ACHN (cell line): ENCODE data around the gene EFNB2.

ENCODE experiments used
- DNase-seq: peaks from one replicate; pipeline ENCODE4 v3.0.0-alpha.2; 2015
- in situ Hi-C: cut with HindIII; loops from 2 replicates; pipeline ENCODE4 v1.10.0; 2017; ENCODE audit warnings: low sequenced_read_pairs, low pct_ligation_motif_present, low pct_unique_long_range_greater_than_20kb

Gene EFNB2

DNA sequence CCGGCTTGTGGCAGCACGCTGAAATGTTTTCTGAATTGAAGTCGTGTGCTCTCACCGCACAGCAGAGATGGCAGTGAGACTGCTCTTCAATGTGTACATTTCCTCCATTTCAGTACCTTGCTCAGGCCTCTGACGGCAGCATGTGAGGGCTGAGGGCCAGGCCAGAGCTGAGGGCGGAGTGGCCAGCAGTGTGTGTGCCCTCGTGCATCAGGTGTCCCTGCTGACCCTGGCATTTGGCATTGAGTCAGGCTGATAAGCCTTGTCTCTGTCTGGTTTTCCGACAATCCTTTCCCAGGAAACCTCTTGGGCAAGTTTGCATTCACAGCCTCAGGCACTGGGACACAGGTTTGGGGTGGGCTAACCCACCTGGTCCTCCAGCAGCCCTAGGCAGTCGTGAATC, 62.3 kb downstream of the EFNB2 start:
- DNase-seq = no peak

DNA sequence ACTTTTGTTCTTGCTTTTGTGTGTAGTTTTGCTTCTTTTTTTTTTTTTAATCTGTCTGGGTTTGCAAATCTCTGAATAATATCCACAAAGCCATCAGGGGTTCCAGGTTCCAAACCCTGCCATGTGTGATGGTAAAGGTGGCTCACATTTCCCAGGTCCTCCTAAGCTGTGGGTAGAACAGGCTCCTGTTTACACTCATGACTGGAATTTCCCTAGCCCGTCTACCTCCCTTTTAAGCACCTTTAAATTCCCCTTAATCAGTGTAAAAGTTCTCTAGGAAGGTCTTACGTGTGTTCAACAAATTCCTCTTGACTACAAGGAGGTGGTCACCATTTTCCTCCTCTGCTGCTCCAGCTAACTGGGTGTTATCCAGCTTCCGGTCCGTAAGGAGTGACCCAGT, 62.8 kb downstream of the EFNB2 start:
- DNase-seq = no peak
- in situ Hi-C loops = no loop called here

More for the DNA sequence above, 62.3 kb downstream of the EFNB2 start:
- in situ Hi-C loops = no loop called here

DNA sequence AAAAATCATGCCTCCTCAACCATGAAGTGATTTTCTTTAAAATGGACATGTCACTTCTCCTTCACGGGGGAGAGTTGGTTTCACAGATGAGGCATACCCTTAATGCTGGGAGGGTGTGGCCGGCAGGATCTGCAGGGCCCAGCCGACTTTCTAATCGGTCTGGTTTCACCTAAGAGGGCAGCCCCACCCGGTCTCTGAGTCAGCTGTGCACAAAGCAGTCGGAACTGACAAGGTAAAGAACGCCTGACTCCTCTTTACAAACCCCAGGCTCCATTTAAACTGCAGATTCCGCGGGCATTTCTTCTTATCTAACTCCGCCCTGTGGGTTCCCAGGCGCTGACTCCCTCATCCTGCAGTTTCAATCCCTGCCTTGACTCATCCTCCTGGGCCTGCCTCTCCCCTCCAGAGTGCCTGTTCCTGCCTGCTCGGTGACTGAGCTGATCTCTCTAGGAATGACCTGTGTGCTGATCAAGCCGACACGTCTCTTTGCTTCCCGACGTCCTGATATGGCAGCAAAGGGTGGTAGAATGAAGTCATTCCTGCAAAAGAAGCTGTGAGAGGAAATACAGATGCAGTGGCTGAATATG, 63.4 kb downstream of the EFNB2 start:
- in situ Hi-C loops = no loop called here
- DNase-seq = peak; percentile 83

- DNase-seq = no peak
- in situ Hi-C loops = no loop called here
Measured at GRCh38 chr13:106470576-106470975, 64.9 kb downstream of the EFNB2 start.

GRCh38 chr13:106468744-106469590, 66.5 kb downstream of the EFNB2 start:
- in situ Hi-C loops = no loop called here
- no peak for DNase-seq

GRCh38 chr13:106468207-106468606, 67.3 kb downstream of the EFNB2 start:
- no peak for DNase-seq
- in situ Hi-C loops = no loop called here

DNA sequence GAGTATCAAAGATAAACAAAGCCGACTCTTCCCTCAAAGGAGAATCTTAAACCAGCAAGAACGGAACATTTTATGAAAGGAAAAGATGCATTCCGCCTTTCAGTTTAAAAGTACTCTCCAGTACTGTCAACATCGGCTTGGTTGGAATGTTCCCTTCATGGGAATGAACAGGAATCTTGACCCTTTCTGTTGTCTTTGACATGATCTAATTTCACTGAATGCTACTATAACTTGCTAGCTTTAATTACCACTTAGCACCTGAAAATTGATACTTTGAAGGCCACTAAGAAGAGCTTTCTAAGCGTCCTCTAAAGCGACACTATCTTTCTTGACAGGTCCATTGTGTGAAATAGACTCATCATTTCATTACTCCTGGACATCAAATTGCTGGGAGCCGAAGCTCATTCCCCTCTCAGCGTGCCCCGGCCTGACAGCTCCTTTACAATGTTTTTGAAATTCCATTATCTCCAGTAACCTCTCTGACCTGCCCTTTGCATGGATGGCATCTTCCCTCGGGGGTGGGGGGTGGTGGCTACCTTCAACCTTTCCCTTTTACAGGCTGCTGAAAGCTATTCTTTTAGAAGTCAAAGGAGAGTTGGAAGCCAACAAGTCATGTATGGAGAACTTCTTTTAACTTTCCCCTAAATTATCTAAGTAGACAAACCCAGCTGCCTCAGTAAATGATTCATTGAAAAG, 67.9 kb downstream of the EFNB2 start:
- DNase-seq = no peak
- in situ Hi-C loops = no loop called here

- in situ Hi-C loops = no loop called here
- no peak for DNase-seq
Measured at GRCh38 chr13:106466691-106467426, 68.6 kb downstream of the EFNB2 start.

GRCh38 chr13:106464076-106464475, 71.4 kb downstream of the EFNB2 start:
- in situ Hi-C loops = no loop called here
- no peak for DNase-seq

- in situ Hi-C loops = no loop called here
- DNase-seq = no peak
Measured at GRCh38 chr13:106462710-106463109, 72.8 kb downstream of the EFNB2 start.

DNA sequence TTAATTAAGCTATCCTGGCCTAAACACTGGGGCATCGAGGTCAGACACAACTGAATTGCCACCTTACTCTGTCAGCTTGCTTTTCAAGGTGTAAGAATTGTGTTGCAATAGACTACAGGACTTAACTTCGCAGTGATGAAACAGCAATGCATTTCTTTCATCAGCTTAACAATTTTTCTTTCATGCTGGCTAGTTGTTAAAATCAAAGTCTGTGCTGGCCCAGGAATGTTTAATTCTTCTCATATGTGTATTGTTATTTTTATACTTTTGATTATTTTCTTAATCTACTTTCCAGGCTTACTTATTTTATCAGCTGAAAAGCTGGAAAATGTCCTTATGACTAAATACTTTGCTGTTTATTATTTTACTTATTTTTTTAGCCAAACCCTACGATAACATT, 79.7 kb downstream of the EFNB2 start:
- in situ Hi-C loops = no loop called here
- DNase-seq = no peak

- DNase-seq = no peak
- in situ Hi-C loops = no loop called here
Measured at GRCh38 chr13:106455190-106455589, 80.3 kb downstream of the EFNB2 start.

- DNase-seq = no peak
- in situ Hi-C loops = no loop called here
Measured at GRCh38 chr13:106453101-106453500, 82.4 kb downstream of the EFNB2 start.

- in situ Hi-C loops = no loop called here
Measured at GRCh38 chr13:106450991-106451390, 84.5 kb downstream of the EFNB2 start.

GRCh38 chr13:106449096-106449495, 86.4 kb downstream of the EFNB2 start:
- in situ Hi-C loops = no loop called here
- DNase-seq = no peak

More at GRCh38 chr13:106450991-106451390, 84.5 kb downstream of the EFNB2 start:
- DNase-seq = no peak

GRCh38 chr13:106445996-106446395, 89.5 kb downstream of the EFNB2 start:
- in situ Hi-C loops = no loop called here
- DNase-seq = peak; percentile 86

- DNase-seq = no peak
- in situ Hi-C loops = no loop called here
Measured at GRCh38 chr13:106443607-106444322, 91.7 kb downstream of the EFNB2 start.

DNA sequence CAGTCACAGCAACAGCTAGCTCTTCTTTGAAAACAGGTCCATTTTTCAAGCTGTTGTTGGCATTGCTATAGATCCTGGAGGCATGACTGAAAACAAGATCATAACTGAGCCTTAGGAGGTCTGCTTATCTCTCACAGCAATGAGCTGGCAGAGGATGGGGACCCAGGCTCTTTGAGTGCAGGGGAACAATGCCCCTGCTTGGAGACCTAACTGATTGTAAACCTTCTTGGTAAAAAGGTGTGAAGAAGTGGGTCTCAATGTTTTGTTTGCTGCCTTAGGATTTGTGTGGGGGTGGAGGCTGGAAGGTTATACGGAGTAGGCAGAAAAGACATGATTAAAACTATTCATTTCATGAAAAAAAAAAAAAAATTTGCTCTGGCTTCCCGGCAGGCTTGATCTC, 94.6 kb downstream of the EFNB2 start:
- in situ Hi-C loops = no loop called here
- DNase-seq = no peak
